H9 (cell line): Measurements from ENCODE around the gene PTGER2. TPM values are rescaled to one million over a fixed set of nuclear protein-coding genes. Genes with fewer than 3 reads are reported as not detected.

Source experiments
- DNase-seq: peaks from one replicate; pipeline ENCODE4 v3.0.0-alpha.2; 2017
- H2AFZ ChIP-seq: one replicate; pipeline ENCODE4 v1.6.1; 2013; ENCODE audit warnings: mild to moderate bottlenecking, low read length, control low read depth, moderate library complexity
- H2AK5ac ChIP-seq: 2 replicates; pipeline ENCODE4 v1.6.1; 2013; ENCODE audit warnings: low read length, control low read depth, mixed read lengths; ENCODE audit not compliant: insufficient read length
- H2BK120ac ChIP-seq: one replicate; pipeline ENCODE4 v1.6.1; 2013; ENCODE audit warnings: low read depth, mild to moderate bottlenecking, low read length, control low read depth, inconsistent platforms; ENCODE audit not compliant: poor library complexity, severe bottlenecking
- H2BK12ac ChIP-seq: 2 replicates; pipeline ENCODE4 v1.6.1; 2013; ENCODE audit warnings: low read length, control low read depth, mixed read lengths, low read depth; ENCODE audit not compliant: insufficient read length
- H2BK15ac ChIP-seq: 2 replicates; pipeline ENCODE4 v1.6.1; 2013; ENCODE audit warnings: low read depth, low read length, control low read depth
- H2BK20ac ChIP-seq: one replicate; pipeline ENCODE4 v1.6.1; 2013; ENCODE audit warnings: low read depth, mild to moderate bottlenecking, low read length, control low read depth, inconsistent platforms; ENCODE audit not compliant: poor library complexity, severe bottlenecking
- H2BK5ac ChIP-seq: 2 replicates; pipeline ENCODE4 v1.6.1; 2013; ENCODE audit warnings: low read length, control low read depth, mixed read lengths; ENCODE audit not compliant: insufficient read length
- H3K14ac ChIP-seq: 2 replicates; pipeline ENCODE4 v1.6.1; 2013; ENCODE audit warnings: low read length, control low read depth; ENCODE audit not compliant: insufficient read depth
- H3K18ac ChIP-seq: 2 replicates; pipeline ENCODE4 v1.6.1; 2013; ENCODE audit warnings: low read depth, mild to moderate bottlenecking, mixed read lengths, low read length, control low read depth; ENCODE audit not compliant: insufficient read length
- H3K23ac ChIP-seq: 2 replicates; pipeline ENCODE4 v1.6.1; 2013; ENCODE audit warnings: low read length, control low read depth, mixed read lengths, low read depth; ENCODE audit not compliant: insufficient read length
- H3K23me2 ChIP-seq: 2 replicates; pipeline ENCODE4 v1.6.1; 2013; ENCODE audit warnings: low read depth, mild to moderate bottlenecking, mixed read lengths, low read length, control low read depth; ENCODE audit not compliant: insufficient read length, poor library complexity, severe bottlenecking
- H3K27ac ChIP-seq: 2 replicates; pipeline ENCODE4 v1.5.1; 2013; ENCODE audit warnings: low read length, control low read depth, mixed read lengths, low read depth; ENCODE audit not compliant: insufficient read length
- H3K27me3 ChIP-seq: 2 replicates; pipeline ENCODE4 v1.6.1; 2013; ENCODE audit warnings: low read length, control low read depth, inconsistent platforms; ENCODE audit not compliant: insufficient read depth
- H3K4ac ChIP-seq: 2 replicates; pipeline ENCODE4 v1.6.1; 2013; ENCODE audit warnings: low read depth, mild to moderate bottlenecking, control low read depth, inconsistent platforms, low read length, moderate library complexity
- H3K4me1 ChIP-seq: 2 replicates; pipeline ENCODE4 v1.6.1; 2013; ENCODE audit warnings: low read length, control low read depth, inconsistent platforms; ENCODE audit not compliant: insufficient read depth
- H3K4me2 ChIP-seq: 2 replicates; pipeline ENCODE4 v1.6.1; 2013; ENCODE audit warnings: low read length, control low read depth, mixed read lengths; ENCODE audit not compliant: insufficient read length, insufficient read depth
- H3K56ac ChIP-seq: 2 replicates; pipeline ENCODE4 v1.6.1; 2013; ENCODE audit warnings: low read depth, mild to moderate bottlenecking, mixed read lengths, low read length, control low read depth; ENCODE audit not compliant: insufficient read length
- H3K79me1 ChIP-seq: 2 replicates; pipeline ENCODE4 v1.6.1; 2013; ENCODE audit warnings: low read depth, mild to moderate bottlenecking, moderate library complexity, low read length, control low read depth, inconsistent platforms; ENCODE audit not compliant: insufficient read depth, poor library complexity, severe bottlenecking
- H3K79me2 ChIP-seq: 2 replicates; pipeline ENCODE4 v1.6.1; 2013; ENCODE audit warnings: low read length, control low read depth, inconsistent platforms; ENCODE audit not compliant: insufficient read depth
- H3K9ac ChIP-seq: 2 replicates; pipeline ENCODE4 v1.6.1; 2013; ENCODE audit warnings: low read length, control low read depth, mixed read lengths; ENCODE audit not compliant: insufficient read length; ENCODE audit errors: extremely low read depth
- H3K9me3 ChIP-seq: one replicate; pipeline ENCODE4 v1.6.1; 2013; ENCODE audit warnings: low read depth, low read length, inconsistent platforms; ENCODE audit not compliant: control insufficient read depth
- H3T11ph ChIP-seq: one replicate; pipeline ENCODE4 v1.6.1; 2013; ENCODE audit warnings: mild to moderate bottlenecking, low read length, control low read depth, inconsistent platforms
- H4K20me1 ChIP-seq: one replicate; pipeline ENCODE4 v1.6.1; 2013; ENCODE audit not compliant: control insufficient read depth, insufficient read length, insufficient read depth
- H4K5ac ChIP-seq: 2 replicates; pipeline ENCODE4 v1.6.1; 2013; ENCODE audit warnings: low read depth, mild to moderate bottlenecking, mixed read lengths, low read length, control low read depth; ENCODE audit not compliant: insufficient read length
- H4K8ac ChIP-seq: replicated peaks from 2 replicates; pipeline ENCODE4 v1.6.1; 2013; ENCODE audit warnings: low read length, control low read depth, mixed read lengths, low read depth; ENCODE audit not compliant: insufficient read length
- H4K91ac ChIP-seq: 2 replicates; pipeline ENCODE4 v1.6.1; 2013; ENCODE audit warnings: low read depth, mild to moderate bottlenecking, moderate library complexity, mixed read lengths, low read length, control low read depth; ENCODE audit not compliant: insufficient read length
- H3K27ac Mint-ChIP-seq, 3 experiments: 2 replicates in 2 of 3; 3 replicates in 1 of 3; pipeline ENCODE4 v1.8.0; 2020 to 2021; ENCODE audit warnings: mixed read lengths in 3 of 3, mild to moderate bottlenecking in 1 of 3, moderate library complexity in 1 of 3
- H3K27me3 Mint-ChIP-seq: 2 replicates; pipeline ENCODE4 v1.8.0; 2021; ENCODE audit warnings: low read depth, mild to moderate bottlenecking, moderate library complexity, mixed read lengths
- H3K36me3 Mint-ChIP-seq, 3 experiments: 2 replicates in 2 of 3; 3 replicates in 1 of 3; pipeline ENCODE4 v1.8.0; 2020 to 2021; ENCODE audit warnings: low read depth in 3 of 3, mixed read lengths in 3 of 3; ENCODE audit not compliant: insufficient read depth in 1 of 3
- H3K4me1 Mint-ChIP-seq, 2 experiments: 2 replicates each; pipeline ENCODE4 v1.8.0; 2020; ENCODE audit warnings: mixed read lengths in 2 of 2
- H3K4me3 Mint-ChIP-seq, 2 experiments: 2 replicates in 1 of 2; 3 replicates in 1 of 2; pipeline ENCODE4 v1.8.0; 2020 to 2021; ENCODE audit warnings: mild to moderate bottlenecking in 2 of 2, mixed read lengths in 2 of 2, moderate library complexity in 1 of 2
- H3K9me3 Mint-ChIP-seq, 2 experiments: 2 replicates in 1 of 2; 3 replicates in 1 of 2; pipeline ENCODE4 v1.8.0; 2020; ENCODE audit warnings: mild to moderate bottlenecking in 2 of 2, mixed read lengths in 2 of 2, moderate library complexity in 1 of 2
- total RNA-seq: library from RNA; stranded (reverse); gene quantifications from 2 replicates; pipeline ENCODE4 v1.2.1, GENCODE V29; 2021
- TF ChIP-seq, protein P1 (sequence below): fragments of 200-600 bp; sonication (generic); conservative IDR thresholded peaks from 3 replicates; pipeline ENCODE4 v1.8.0; 2021; ENCODE audit warnings: antibody characterized with exemption, mild to moderate bottlenecking

Gene PTGER2
- total RNA-seq, 1 experiment from 2014 or later = 1.0 TPM

DNA sequence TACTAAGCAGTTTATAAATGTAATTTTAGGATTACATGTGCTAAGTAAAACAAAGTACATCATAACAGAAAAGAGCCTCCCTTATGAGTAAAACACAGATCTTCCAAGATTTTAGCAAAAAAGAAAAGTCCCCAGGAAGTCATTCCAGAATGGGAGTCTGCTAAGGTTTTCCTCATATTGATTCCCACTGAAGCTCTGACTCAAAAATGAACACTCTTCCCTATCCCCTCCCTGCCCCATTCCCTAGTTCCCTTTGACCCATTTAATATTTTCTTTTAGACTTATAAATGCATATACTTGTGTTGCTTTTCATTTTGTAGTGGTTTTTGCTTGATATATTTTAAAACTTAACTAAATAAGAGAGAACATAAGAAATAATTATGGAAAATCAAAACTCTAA lies 40.1 kb downstream of the PTGER2 start:
- Histone ChIP-seq H3K23ac (no peak overlapping the region), H2AFZ (no peak overlapping the region), H2BK5ac (no peak overlapping the region), H3K14ac (no peak overlapping the region), H3K56ac (no peak overlapping the region), H4K91ac (no peak overlapping the region), H3K23me2 (no peaks in the 10 kb centered on the region), H3K9me3 (no peaks in the 10 kb centered on the region), H2BK20ac (no peak overlapping the region), H3K9ac (no peak overlapping the region), H3T11ph (no peak overlapping the region), H3K27ac (no peak overlapping the region), H4K5ac (no peak overlapping the region), H3K4me2 (no peak overlapping the region), H2BK15ac (no peak overlapping the region), H4K20me1 (no peaks in the 10 kb centered on the region), H2AK5ac (no peak overlapping the region), H3K27me3 (no peaks in the 10 kb centered on the region; the same call in 1 of the 2 replicates), H3K18ac (no peak overlapping the region), H3K4me1 (no peaks in the 10 kb centered on the region), H3K4ac (no peak overlapping the region), H4K8ac (no peak overlapping the region), H3K79me2 (no peaks in the 10 kb centered on the region), H3K79me1 (no peaks in the 10 kb centered on the region), H2BK12ac (no peak overlapping the region), H2BK120ac (no peak overlapping the region)
- no peaks in the 10 kb centered on the region; a peak in 1 of 5 replicates for H3K9me3 Mint-ChIP-seq
- TF ChIP-seq, protein P1, sequence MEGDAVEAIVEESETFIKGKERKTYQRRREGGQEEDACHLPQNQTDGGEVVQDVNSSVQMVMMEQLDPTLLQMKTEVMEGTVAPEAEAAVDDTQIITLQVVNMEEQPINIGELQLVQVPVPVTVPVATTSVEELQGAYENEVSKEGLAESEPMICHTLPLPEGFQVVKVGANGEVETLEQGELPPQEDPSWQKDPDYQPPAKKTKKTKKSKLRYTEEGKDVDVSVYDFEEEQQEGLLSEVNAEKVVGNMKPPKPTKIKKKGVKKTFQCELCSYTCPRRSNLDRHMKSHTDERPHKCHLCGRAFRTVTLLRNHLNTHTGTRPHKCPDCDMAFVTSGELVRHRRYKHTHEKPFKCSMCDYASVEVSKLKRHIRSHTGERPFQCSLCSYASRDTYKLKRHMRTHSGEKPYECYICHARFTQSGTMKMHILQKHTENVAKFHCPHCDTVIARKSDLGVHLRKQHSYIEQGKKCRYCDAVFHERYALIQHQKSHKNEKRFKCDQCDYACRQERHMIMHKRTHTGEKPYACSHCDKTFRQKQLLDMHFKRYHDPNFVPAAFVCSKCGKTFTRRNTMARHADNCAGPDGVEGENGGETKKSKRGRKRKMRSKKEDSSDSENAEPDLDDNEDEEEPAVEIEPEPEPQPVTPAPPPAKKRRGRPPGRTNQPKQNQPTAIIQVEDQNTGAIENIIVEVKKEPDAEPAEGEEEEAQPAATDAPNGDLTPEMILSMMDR = no peak
- H3K36me3 Mint-ChIP-seq = no peaks in the 10 kb centered on the region
- no peak overlapping the region for H3K4me3 Mint-ChIP-seq
- no peak for DNase-seq
- H3K27ac Mint-ChIP-seq = no peak overlapping the region
- H3K27me3 Mint-ChIP-seq = no peaks in the 10 kb centered on the region
- no peaks in the 10 kb centered on the region for H3K4me1 Mint-ChIP-seq
